Heart right ventricle (tissue), 16 donors: Measurements from ENCODE around the gene INO80D. TPM values are rescaled to one million over a fixed set of nuclear protein-coding genes. Genes with fewer than 3 reads are reported as not detected.

Experiments
- ATAC-seq, 8 donors: fragments of 200-7000 bp; cut with Tn5 transposase; one replicate each; pipeline ENCODE4 v1.9.1; 2020; ENCODE audit warnings: mild to moderate bottlenecking in 8 of 8, moderate library complexity in 8 of 8, moderate number of reproducible peaks in 1 of 8
- DNase-seq, 2 donors: peaks; one replicate each; pipeline ENCODE4 v3.0.0-alpha.2; 2020
- H3K27ac ChIP-seq, 10 donors: fragments of 200-600 bp; sonication (generic) in 2 of 10; one replicate each; pipeline versions ENCODE4 v1.5.0 to v1.8.0; 2020 to 2022; ENCODE audit warnings: mild to moderate bottlenecking in 3 of 10
- H3K27me3 ChIP-seq, 7 donors: fragments of 200-600 bp; one replicate each; pipeline ENCODE4 v1.8.0; 2021 to 2022; ENCODE audit warnings: mild to moderate bottlenecking in 2 of 7
- H3K36me3 ChIP-seq, 9 donors: fragments of 200-600 bp; sonication (generic) in 1 of 9; one replicate each; pipeline versions ENCODE4 v1.5.0 to v1.8.0; 2020 to 2022; ENCODE audit warnings: mild to moderate bottlenecking in 2 of 9
- H3K4me1 ChIP-seq, 9 donors: fragments of 200-600 bp; sonication (generic) in 1 of 9; one replicate each; pipeline versions ENCODE4 v1.5.0 to v1.8.0; 2020 to 2022; ENCODE audit warnings: mild to moderate bottlenecking in 4 of 9
- H3K4me3 ChIP-seq, 10 donors: fragments of 200-600 bp; sonication (generic) in 2 of 10; one replicate each; pipeline versions ENCODE4 v1.5.0 to v1.8.0; 2020 to 2022; ENCODE audit warnings: mild to moderate bottlenecking in 7 of 10, moderate library complexity in 2 of 10
- H3K9me3 ChIP-seq, 11 donors: fragments of 200-600 bp in 10 of 11; sonication (generic) in 2 of 11; one replicate each; pipeline versions ENCODE4 v1.5.0 to v1.8.0; 2013 to 2022; ENCODE audit warnings: mild to moderate bottlenecking in 2 of 11, control low read depth in 1 of 11, moderate library complexity in 1 of 11
- WGBS, 2 donors: extraction: QIAGEN DNeasy Blood & Tissue Kit; methylation state at CpG; one replicate each; pipeline ENCODE4 v1.1.7; 2013; ENCODE audit warnings: inconsistent platforms in 1 of 2; 5-methylcytosine and 5-hydroxymethylcytosine counted together
- intact Hi-C, 10 donors: fragments of 100-400 bp; cut with DNase I; formaldehyde crosslinking; loops; one replicate each; pipeline versions ENCODE4 v1.11.1 to v1.14.2; 2022
- polyA plus RNA-seq, 2 donors: library from polyadenylated mRNA; stranded (reverse); fragments of 200-250 nt; gene quantifications; one replicate each; pipeline ENCODE4 v1.2.3, GENCODE V29; 2013
- total RNA-seq, 10 donors: library from RNA; stranded (reverse); fragmentation: NEBNext Ultra II Directional in 3 of 10; extraction: Animal tissue kit (Norgen Biotek cat#: 25700) in 3 of 10; gene quantifications; one replicate each; pipeline versions ENCODE4 v1.2.1 to v1.2.4, GENCODE V29; 2021 to 2023
- TF ChIP-seq, protein P1 (sequence below), 9 donors: fragments of 200-600 bp; sonication (generic) in 2 of 9; IDR thresholded peaks; one replicate each; pipeline versions ENCODE4 v1.5.0 to v1.8.0; 2021 to 2022; ENCODE audit warnings: antibody characterized with exemption in 9 of 9, mild to moderate bottlenecking in 5 of 9, moderate library complexity in 1 of 9
- donor health status: Arrhythmogenic right ventricular cardiomyopathy.
- donor health status: ischemic (EF 13 %, LVEDD 7.1; RV severe dilation, severe dysfunction).
- donor health status: healthy with polysubstance abuse.
- donor health status: DM: no; HTN: yes; CAD: no.
- donor health status: DM: no; HTN: no; CAD: no.
- donor health status: ischemic (EF 25% LVEDD 6.9; RV normal size, moderate dysfunction).
- donor health status: ischemic (EF 25% LVEDD 5.7; RV mildly dilated, moderate dysfunction).
- donor health status: healthy.
- donor health status: DM: yes; HTN: yes; CAD: no.
- donor health status: Ischemic cardiomyopathy.
- donor health status: ischemic (EF 35%, LVEDD 5.7; RV mildly dilated, moderate dysfunction).
- donor health status: nonischemic (EF 11% LVEDD 7.7; RV severe dilation, severe dysfunction).
- donor health status: DM: yes; HTN: yes; CAD: no.
- donor health status: PGD.
- donor health status: ischemic (EF 29% LVEDD 5.4; RV normal size, mild dysfunction).
- donor health status: nonischemic (EF 23%, LVEDD 6.1; RV moderate dilation, normal function).

INO80D gene
- total and polyA plus RNA-seq, 12 donors, result 1.1 to 26.3 (median 15.9) TPM

DNA sequence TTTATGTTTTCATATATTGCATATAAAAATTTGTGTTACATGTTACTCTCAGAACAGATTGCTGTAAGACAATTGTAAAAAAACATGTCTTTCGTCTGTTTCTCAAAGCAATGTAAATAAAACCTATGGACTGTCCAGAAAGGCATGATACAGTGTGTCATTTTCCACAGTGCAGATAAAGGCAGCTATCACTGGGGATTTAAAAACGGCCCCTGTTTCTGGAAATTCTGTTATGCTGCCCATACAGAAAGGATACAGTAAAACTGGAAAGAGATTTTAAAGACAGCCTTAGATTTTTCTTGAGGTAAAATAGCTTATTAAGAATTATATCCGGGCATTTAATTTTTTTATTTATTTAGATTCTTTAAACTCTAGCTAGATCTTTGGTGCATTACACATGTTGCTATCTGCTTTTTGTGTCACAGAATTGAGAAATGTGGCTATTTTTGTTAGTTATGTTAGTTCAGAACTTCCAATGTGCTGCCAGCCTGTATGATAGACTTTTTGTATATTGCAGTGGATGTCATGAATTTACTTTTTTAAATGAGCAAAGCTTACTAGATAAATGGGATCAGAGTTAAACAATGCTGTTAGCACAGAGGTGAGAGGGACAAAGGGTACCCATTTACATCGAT, 859 bp upstream of the INO80D start:
- ATAC-seq (peak in 1 of 8 donors; percentile 12), DNase-seq (no peak)
- Histone ChIP-seq H3K36me3 (peaks cover 0 to 20% (median 0%) of the 10 kb centered on the region in 9 donors), H3K4me3 (peak overlapping the region; percentile 85 to 97 (median 92)), H3K9me3 (no peaks in the 10 kb centered on the region), H3K4me1 (peaks cover 0 to 34% (median 23%) of the 10 kb centered on the region in 9 donors), H3K27ac (peak overlapping the region; percentile 96 to 99 (median 98)), H3K27me3 (no peaks in the 10 kb centered on the region)
- TF ChIP-seq, protein P1, sequence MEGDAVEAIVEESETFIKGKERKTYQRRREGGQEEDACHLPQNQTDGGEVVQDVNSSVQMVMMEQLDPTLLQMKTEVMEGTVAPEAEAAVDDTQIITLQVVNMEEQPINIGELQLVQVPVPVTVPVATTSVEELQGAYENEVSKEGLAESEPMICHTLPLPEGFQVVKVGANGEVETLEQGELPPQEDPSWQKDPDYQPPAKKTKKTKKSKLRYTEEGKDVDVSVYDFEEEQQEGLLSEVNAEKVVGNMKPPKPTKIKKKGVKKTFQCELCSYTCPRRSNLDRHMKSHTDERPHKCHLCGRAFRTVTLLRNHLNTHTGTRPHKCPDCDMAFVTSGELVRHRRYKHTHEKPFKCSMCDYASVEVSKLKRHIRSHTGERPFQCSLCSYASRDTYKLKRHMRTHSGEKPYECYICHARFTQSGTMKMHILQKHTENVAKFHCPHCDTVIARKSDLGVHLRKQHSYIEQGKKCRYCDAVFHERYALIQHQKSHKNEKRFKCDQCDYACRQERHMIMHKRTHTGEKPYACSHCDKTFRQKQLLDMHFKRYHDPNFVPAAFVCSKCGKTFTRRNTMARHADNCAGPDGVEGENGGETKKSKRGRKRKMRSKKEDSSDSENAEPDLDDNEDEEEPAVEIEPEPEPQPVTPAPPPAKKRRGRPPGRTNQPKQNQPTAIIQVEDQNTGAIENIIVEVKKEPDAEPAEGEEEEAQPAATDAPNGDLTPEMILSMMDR (IDR thresholded peaks at IDR 0.05), result no peak
- 1 to 2% methylated on average over 4 of the region's 4 CpGs for WGBS, 2 donors
- intact Hi-C loops, result loop anchor here in 5 of 10 donors (2.0 to 10.0 kb wide), 4 partner anchors 68 to 1605 kb away; partner anchors contain the start of genes EEF1B2 (in 4 of the 5) and NDUFS1 (in 4 of the 5)

DNA sequence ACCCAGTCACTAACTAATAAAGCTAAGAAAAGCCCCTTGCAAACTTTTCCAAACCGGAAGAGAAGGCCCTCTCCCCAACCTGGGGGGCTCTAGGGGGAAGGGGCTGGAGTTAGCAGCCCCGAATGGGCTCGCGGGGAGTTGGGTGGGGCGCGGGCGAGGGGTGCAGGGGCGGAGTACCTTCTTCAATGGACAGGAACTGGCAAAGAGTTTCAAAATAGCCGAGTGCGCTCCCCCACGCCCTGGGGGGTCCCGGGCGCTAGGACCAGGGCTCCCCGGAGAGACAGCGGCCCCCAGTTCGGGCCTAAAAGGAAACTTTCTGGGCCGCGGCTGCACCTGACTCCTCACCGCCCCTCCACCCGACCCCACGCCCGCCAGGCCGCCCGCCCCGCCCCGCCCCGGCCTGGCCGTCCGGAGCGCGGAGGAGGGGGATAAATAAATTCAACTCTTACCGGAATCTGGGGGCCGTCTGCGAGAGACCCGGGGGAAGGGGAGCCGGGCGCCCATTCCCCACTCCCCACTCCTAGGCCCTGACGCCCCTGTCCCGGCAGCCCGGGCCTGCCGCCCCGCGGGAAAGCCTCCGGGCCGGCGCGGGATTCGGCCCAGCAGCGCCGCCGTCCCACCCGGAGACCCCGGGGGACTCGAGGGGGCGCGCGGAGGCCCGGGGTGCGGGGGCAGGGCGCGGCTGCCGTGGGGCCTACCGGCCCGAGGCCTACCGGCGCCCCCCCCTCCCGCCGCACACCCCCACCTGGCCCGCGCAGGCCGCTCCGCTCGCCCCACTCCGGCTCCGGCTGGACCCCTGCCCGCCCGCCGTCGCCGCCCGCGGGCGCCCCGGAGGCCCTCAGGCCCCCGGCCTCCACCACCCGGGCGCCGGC, 868 bp downstream of the INO80D start:
- DNase-seq (peak; percentile 43 to 48), ATAC-seq (peak; percentile 32 to 72 (median 42))
- WGBS, 2 donors, result 0 to 1% methylated on average over 59 to 78 of the region's 88 CpGs
- peaks cover 0 to 36% (median 23%) of the 10 kb centered on the region in 9 donors for H3K4me1 ChIP-seq
- peak overlapping the region; percentile 85 to 97 (median 92) for H3K4me3 ChIP-seq
- intact Hi-C loops, result loop anchor here in 4 of 10 donors (5.0 to 10.0 kb wide), 3 partner anchors 70 to 1607 kb away; partner anchors contain the start of genes EEF1B2 (in 3 of the 4) and NDUFS1 (in 3 of the 4)
- TF ChIP-seq, protein P1 (IDR thresholded peaks at IDR 0.05), result no peak
- H3K36me3 ChIP-seq, result peaks cover 0 to 10% (median 0%) of the 10 kb centered on the region in 9 donors
- no peaks in the 10 kb centered on the region for H3K9me3 ChIP-seq
- no peaks in the 10 kb centered on the region for H3K27me3 ChIP-seq
- H3K27ac ChIP-seq, result peak overlapping the region; percentile 96 to 99 (median 98)

DNA sequence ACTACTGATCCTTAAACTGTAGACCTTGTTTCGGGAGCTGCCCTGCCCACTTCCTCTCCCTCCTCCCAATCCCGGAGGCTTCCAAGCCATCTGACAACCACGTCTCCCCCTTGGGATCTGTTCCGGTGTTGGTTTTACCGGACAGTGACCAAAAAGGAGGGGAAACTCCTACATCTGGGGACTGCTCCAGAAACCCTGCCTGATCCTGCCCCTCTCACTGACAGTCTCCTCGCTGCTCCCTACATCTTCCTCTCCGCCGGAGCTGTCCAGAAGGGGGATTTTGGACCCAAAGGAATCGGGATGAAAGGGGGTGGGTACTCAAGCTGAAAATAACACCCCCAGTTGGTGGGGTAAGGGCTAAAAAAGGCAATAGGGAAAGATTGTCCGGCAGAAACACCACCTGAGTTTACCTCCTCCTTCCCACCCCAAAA, 1.5 kb downstream of the INO80D start:
- H3K4me1 ChIP-seq, result peaks cover 0 to 42% (median 27%) of the 10 kb centered on the region in 9 donors
- TF ChIP-seq, protein P1 (IDR thresholded peaks at IDR 0.05), result no peak
- intact Hi-C loops, result loop anchor here in 1 of 10 donors (10.0 kb wide), 1 partner anchor 70 kb away; the partner anchor contains the start of genes EEF1B2 and NDUFS1

More for the DNA sequence above, 1.5 kb downstream of the INO80D start:
- WGBS, 2 donors, result 0% methylated on average over 10 of the region's 10 CpGs
- Histone ChIP-seq H3K27me3 (no peaks in the 10 kb centered on the region), H3K36me3 (peaks cover 0 to 3% (median 0%) of the 10 kb centered on the region in 9 donors), H3K27ac (peak overlapping the region; percentile 96 to 99 (median 98)), H3K9me3 (no peaks in the 10 kb centered on the region), H3K4me3 (peak overlapping the region; percentile 85 to 97 (median 92))
- DNase-seq (peak; percentile 33 to 84), ATAC-seq (peak; percentile 48 to 88 (median 72))
